HepG2 (cell line): ENCODE results near the gene PLIN5. TPM values are rescaled to one million over a fixed set of nuclear protein-coding genes. Genes with fewer than 3 reads are reported as not detected.
A peak's percentile ranks its signal among the peaks of the same experiment; 100 is the strongest.

Experiments used
- ATF3 ChIP-seq: sonication (generic); formaldehyde crosslinking; IDR thresholded peaks from 2 replicates; pipeline ENCODE4 v1.4.0; 2020; ENCODE audit warnings: missing genetic modification reagents
- CBX5 ChIP-seq: sonication (generic); formaldehyde crosslinking; IDR thresholded peaks from 2 replicates; pipeline ENCODE4 v1.4.0; 2020; ENCODE audit warnings: missing genetic modification reagents, borderline replicate concordance
- FOSL1 ChIP-seq: sonication (generic); formaldehyde crosslinking; IDR thresholded peaks from 2 replicates; pipeline ENCODE4 v1.9.0; 2021; ENCODE audit warnings: missing genetic modification reagents, borderline replicate concordance
- HDAC1 ChIP-seq: sonication (generic); formaldehyde crosslinking; IDR thresholded peaks from 2 replicates; pipeline ENCODE4 v1.5.1; 2020; ENCODE audit warnings: mild to moderate bottlenecking, missing genetic modification reagents
- HNRNPK ChIP-seq: fragments of 200-400 bp; formaldehyde crosslinking; IDR thresholded peaks from 2 replicates; pipeline ENCODE4 v1.6.1; 2018; ENCODE audit warnings: low read length, low read depth, moderate library complexity, mild to moderate bottlenecking; ENCODE audit not compliant: poor library complexity, severe bottlenecking
- HOXD1 ChIP-seq: sonication (generic); formaldehyde crosslinking; IDR thresholded peaks from 2 replicates; pipeline ENCODE4 v1.5.0; 2020; ENCODE audit warnings: missing genetic modification reagents
- KLF11 ChIP-seq: IDR thresholded peaks from 2 replicates; pipeline ENCODE4 v1.6.1; 2016; ENCODE audit warnings: missing compliant biosample characterization
- KLF6 ChIP-seq: IDR thresholded peaks from 2 replicates; pipeline ENCODE4 v1.8.0; 2016; ENCODE audit warnings: missing biosample characterization, missing genetic modification reagents
- NFYB ChIP-seq: sonication (generic); formaldehyde crosslinking; IDR thresholded peaks from 2 replicates; pipeline ENCODE4 v1.4.0; 2020; ENCODE audit warnings: missing genetic modification reagents
- RAD51 ChIP-seq: fragments of 450-650 bp; IDR thresholded peaks from 2 replicates; pipeline ENCODE4 v1.6.1; 2016; ENCODE audit warnings: borderline replicate concordance
- REL ChIP-seq: sonication (generic); formaldehyde crosslinking; conservative IDR thresholded peaks from 2 replicates; pipeline ENCODE4 v1.8.0; 2022; ENCODE audit warnings: mild to moderate bottlenecking, missing genetic modification reagents, moderate library complexity
- SAFB2 ChIP-seq: sonication (generic); formaldehyde crosslinking; IDR thresholded peaks from 2 replicates; pipeline ENCODE4 v1.5.1; 2020; ENCODE audit warnings: missing genetic modification reagents, low read depth, mild to moderate bottlenecking, borderline replicate concordance
- ZBTB10 ChIP-seq: sonication (generic); formaldehyde crosslinking; IDR thresholded peaks from 2 replicates; pipeline ENCODE4 v1.4.0; 2020; ENCODE audit warnings: missing genetic modification reagents, borderline replicate concordance
- ZNF296 ChIP-seq: sonication (generic); formaldehyde crosslinking; conservative IDR thresholded peaks from 2 replicates; pipeline ENCODE4 v1.5.0; 2020; ENCODE audit warnings: mild to moderate bottlenecking, missing genetic modification reagents
- ZNF430 ChIP-seq: sonication (generic); formaldehyde crosslinking; IDR thresholded peaks from 2 replicates; pipeline ENCODE4 v1.9.0; 2021; ENCODE audit warnings: mild to moderate bottlenecking, missing genetic modification reagents
- ZNF567 ChIP-seq: sonication (generic); formaldehyde crosslinking; IDR thresholded peaks from 2 replicates; pipeline ENCODE4 v1.8.1; 2023; ENCODE audit warnings: mild to moderate bottlenecking, missing genetic modification reagents, borderline replicate concordance
- polyA plus RNA-seq, 8 experiments: library from polyadenylated mRNA; depleted of rRNA in 3 of 8; stranded (reverse) in 7 of 8; unstranded in 1 of 8; fragments of >200 nt; fragmentation: Illumina TruSeq in 4 of 8; extraction: Trizol in 4 of 8; gene quantifications; 2 replicates each; pipeline versions ENCODE4 v1.2.1 to v1.2.3, GENCODE V29; 2011 to 2016; ENCODE audit warnings: low read depth in 4 of 8, missing spikeins in 1 of 8, mixed read lengths in 1 of 8; ENCODE audit not compliant: insufficient read depth in 1 of 8
- total RNA-seq, 5 experiments: library from RNA; depleted of rRNA; stranded (reverse); fragments of >200 nt; fragmentation: Illumina TruSeq; extraction: Trizol; gene quantifications; 2 replicates each; pipeline ENCODE4 v1.2.3, GENCODE V29; 2016; ENCODE audit warnings: low read depth in 1 of 5
- TF ChIP-seq, protein P1 (sequence below): sonication (generic); formaldehyde crosslinking; IDR thresholded peaks from 2 replicates; pipeline ENCODE4 v1.5.0; 2020; ENCODE audit warnings: missing genetic modification reagents
- TF ChIP-seq, protein P2 (sequence below): sonication (generic); formaldehyde crosslinking; IDR thresholded peaks from 2 replicates; pipeline ENCODE4 v1.4.0; 2020; ENCODE audit warnings: missing genetic modification reagents
- TF ChIP-seq, protein P3 (sequence below): sonication (generic); IDR thresholded peaks from 2 replicates; pipeline ENCODE4 v1.6.1; 2016; ENCODE audit warnings: low read depth, borderline replicate concordance
- TF ChIP-seq, protein P4 (sequence below): sonication (generic); formaldehyde crosslinking; IDR thresholded peaks from 2 replicates; pipeline ENCODE4 v1.4.0; 2020; ENCODE audit warnings: mild to moderate bottlenecking, missing genetic modification reagents, borderline replicate concordance

PLIN5 gene
- total and polyA plus RNA-seq, 2 of the 13 experiments (the other 11 are each of a cell fraction or from before 2014, with no cell fraction given), result 1.8 to 4.8 TPM

DNA sequence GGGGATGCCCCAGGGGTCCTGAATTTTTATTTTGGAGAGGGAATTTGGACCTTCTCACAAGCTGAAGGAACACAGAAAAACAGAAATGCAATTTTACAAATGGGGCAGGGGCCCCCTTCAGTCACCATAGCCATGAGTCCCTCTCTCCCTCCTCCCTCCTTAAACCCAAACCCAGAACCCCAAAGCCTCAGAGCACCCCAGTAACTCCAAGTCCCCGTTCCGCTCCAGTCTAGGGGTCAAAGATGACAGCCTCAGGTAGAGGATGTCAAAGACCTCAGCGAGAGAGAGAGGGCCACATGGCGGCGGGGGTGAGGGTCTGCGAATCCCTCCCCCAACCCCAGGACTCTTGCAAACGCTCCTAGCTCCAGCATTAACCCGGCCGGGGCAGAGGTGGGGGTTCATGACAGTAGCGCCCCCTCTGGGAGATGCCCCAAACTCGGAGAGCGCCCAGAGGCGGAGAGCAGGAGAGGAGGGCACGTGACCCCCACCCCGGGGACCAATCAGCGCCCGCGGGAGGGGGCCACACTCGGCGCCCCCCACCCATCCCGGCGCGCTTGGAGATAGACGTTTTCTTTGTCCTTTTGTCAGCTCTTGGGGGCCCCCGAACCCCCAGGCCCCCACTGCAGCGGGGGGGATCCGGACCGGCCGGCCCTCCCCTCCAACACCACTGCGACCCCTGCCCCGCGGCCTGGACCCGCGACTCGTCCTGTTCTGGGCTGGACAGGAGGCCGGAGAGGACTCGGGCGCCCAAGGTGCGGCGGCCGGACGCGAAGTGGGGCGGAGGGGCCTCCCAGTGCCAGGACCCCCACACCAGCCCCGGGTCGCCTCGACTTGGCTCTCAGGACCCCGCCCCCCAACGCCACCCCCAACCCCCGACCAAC, 45.2 kb upstream of the PLIN5 start (continued):
- TF ChIP-seq CBX5 (CRISPR knock-in tag) (0 out of 2 replicates have a peak, but pooled peaks have one; percentile 25), HOXD1 (CRISPR knock-in tag) (0 out of 2 replicates have a peak, but pooled peaks have one; percentile 13), ZNF296 (CRISPR knock-in tag) (no peak), REL (CRISPR knock-in tag) (no peak), SAFB2 (CRISPR knock-in tag) (no peak), ZNF430 (CRISPR knock-in tag) (no peak), FOSL1 (no peak), HNRNPK (peak; percentile 70), HDAC1 (CRISPR knock-in tag) (0 out of 2 replicates have a peak, but pooled peaks have one; percentile 43), ZBTB10 (peak; percentile 88; the same call in 1 of the 2 replicates), KLF6 (CRISPR knock-in tag) (0 out of 2 replicates have a peak, but pooled peaks have one; percentile 28), NFYB (CRISPR knock-in tag) (peak; percentile 84), RAD51 (peak; percentile 26; the same call in 1 of the 2 replicates), ZNF567 (no peak), ATF3 (no peak), KLF11 (CRISPR knock-in tag) (no peak)
- TF ChIP-seq, protein P1, sequence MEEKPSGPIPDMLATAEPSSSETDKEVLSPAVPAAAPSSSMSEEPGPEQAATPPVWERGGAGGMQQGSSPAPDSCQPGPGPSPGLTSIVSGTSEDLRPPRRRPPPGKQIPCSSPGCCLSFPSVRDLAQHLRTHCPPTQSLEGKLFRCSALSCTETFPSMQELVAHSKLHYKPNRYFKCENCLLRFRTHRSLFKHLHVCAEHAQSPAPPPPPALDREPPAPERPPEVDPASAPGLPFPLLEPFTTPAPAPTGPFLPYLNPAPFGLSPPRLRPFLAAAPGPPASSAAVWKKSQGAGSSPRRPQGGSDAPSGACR (CRISPR knock-in tag), result no peak
- TF ChIP-seq, protein P2, sequence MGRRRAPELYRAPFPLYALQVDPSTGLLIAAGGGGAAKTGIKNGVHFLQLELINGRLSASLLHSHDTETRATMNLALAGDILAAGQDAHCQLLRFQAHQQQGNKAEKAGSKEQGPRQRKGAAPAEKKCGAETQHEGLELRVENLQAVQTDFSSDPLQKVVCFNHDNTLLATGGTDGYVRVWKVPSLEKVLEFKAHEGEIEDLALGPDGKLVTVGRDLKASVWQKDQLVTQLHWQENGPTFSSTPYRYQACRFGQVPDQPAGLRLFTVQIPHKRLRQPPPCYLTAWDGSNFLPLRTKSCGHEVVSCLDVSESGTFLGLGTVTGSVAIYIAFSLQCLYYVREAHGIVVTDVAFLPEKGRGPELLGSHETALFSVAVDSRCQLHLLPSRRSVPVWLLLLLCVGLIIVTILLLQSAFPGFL (CRISPR knock-in tag), result no peak
- TF ChIP-seq, protein P3, sequence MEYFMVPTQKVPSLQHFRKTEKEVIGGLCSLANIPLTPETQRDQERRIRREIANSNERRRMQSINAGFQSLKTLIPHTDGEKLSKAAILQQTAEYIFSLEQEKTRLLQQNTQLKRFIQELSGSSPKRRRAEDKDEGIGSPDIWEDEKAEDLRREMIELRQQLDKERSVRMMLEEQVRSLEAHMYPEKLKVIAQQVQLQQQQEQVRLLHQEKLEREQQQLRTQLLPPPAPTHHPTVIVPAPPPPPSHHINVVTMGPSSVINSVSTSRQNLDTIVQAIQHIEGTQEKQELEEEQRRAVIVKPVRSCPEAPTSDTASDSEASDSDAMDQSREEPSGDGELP, result no peak
- TF ChIP-seq, protein P4, sequence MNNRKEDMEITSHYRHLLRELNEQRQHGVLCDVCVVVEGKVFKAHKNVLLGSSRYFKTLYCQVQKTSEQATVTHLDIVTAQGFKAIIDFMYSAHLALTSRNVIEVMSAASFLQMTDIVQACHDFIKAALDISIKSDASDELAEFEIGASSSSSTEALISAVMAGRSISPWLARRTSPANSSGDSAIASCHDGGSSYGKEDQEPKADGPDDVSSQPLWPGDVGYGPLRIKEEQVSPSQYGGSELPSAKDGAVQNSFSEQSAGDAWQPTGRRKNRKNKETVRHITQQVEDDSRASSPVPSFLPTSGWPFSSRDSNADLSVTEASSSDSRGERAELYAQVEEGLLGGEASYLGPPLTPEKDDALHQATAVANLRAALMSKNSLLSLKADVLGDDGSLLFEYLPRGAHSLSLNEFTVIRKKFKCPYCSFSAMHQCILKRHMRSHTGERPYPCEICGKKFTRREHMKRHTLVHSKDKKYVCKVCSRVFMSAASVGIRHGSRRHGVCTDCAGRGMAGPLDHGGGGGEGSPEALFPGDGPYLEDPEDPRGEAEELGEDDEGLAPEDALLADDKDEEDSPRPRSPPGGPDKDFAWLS (CRISPR knock-in tag), result no peak
